Measurements from ENCODE around the gene PLCB1.

PLCB1 gene

GRCh38 chr20:8749986-8750385, 617.9 kb downstream of the PLCB1 start:
- H3K27ac ChIP-seq = no peak overlapping the region
- TF ChIP-seq CTCF (conservative IDR thresholded peaks at IDR 0.05) (no peak), ZFX (IDR thresholded peaks at IDR 0.05) (no peak)

GRCh38 chr20:8755340-8756118, 623.5 kb downstream of the PLCB1 start:
- no peak overlapping the region for H3K27ac ChIP-seq

GRCh38 chr20:8756410-8756809, 624.3 kb downstream of the PLCB1 start:
- H3K27ac ChIP-seq = no peak overlapping the region

More at GRCh38 chr20:8755340-8756118, 623.5 kb downstream of the PLCB1 start:
- TF ChIP-seq CTCF (conservative IDR thresholded peaks at IDR 0.05) (no peak), ZFX (IDR thresholded peaks at IDR 0.05) (no peak)

GRCh38 chr20:8757146-8757545, 625.1 kb downstream of the PLCB1 start:
- TF ChIP-seq CTCF (conservative IDR thresholded peaks at IDR 0.05) (no peak), ZFX (IDR thresholded peaks at IDR 0.05) (no peak)
- no peak overlapping the region for H3K27ac ChIP-seq

More at GRCh38 chr20:8756410-8756809, 624.3 kb downstream of the PLCB1 start:
- TF ChIP-seq CTCF (conservative IDR thresholded peaks at IDR 0.05) (no peak), ZFX (IDR thresholded peaks at IDR 0.05) (no peak)

GRCh38 chr20:8764344-8764962, 632.4 kb downstream of the PLCB1 start:
- TF ChIP-seq ZFX (IDR thresholded peaks at IDR 0.05) (no peak), CTCF (conservative IDR thresholded peaks at IDR 0.05) (no peak)
- H3K27ac ChIP-seq = peak overlapping the region; percentile 24; the same call in 1 of the 2 replicates

- no peak for TF ChIP-seq CTCF (conservative IDR thresholded peaks at IDR 0.05)
- no peak for TF ChIP-seq ZFX (IDR thresholded peaks at IDR 0.05)
- H3K27ac ChIP-seq = no peak overlapping the region
Observed at GRCh38 chr20:8766868-8767390, 634.9 kb downstream of the PLCB1 start.

- no peak overlapping the region for H3K27ac ChIP-seq
- TF ChIP-seq CTCF (conservative IDR thresholded peaks at IDR 0.05) (no peak), ZFX (IDR thresholded peaks at IDR 0.05) (no peak)
Observed at GRCh38 chr20:8774412-8774811, 642.3 kb downstream of the PLCB1 start.
